GM18909 (cell line): Measurements from ENCODE around the gene ACBD3.
"Not testable (repeated sequence)": the region's sequence is repeated elsewhere in the genome, so short reads cannot be mapped to it uniquely, and the experiment has no call there.

Experiments used
- ATAC-seq: cut with Tn5 transposase; IDR thresholded peaks from one replicate; pipeline ENCODE4 v1.9.1; 2021; ENCODE audit warnings: mild to moderate bottlenecking; ENCODE audit not compliant: unreplicated experiment, poor library complexity

The ACBD3 gene

GRCh38 chr1:226202666-226203065 lies 16.1 kb upstream of the ACBD3 start:
- ATAC-seq = not testable (repeated sequence)

DNA sequence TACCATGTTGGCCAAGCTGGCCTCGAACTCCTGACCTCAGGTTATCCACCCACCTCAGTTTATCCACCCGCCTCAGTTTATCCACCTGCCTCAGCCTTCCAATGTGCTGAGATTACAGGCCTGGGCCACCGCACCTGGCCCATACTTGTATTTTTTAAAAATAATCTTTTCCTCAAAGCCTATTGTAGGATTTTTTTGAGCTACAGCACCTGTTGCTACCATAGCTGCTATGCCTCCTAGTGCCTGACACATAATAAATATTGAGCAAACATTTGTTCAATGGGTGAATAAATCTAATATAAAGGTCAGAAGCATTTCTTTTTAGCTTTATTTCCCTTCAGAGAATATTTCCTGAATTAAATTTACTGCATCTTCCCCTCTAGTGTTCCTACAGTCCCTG lies 15.7 kb upstream of the ACBD3 start:
- ATAC-seq = no peak

GRCh38 chr1:226201029-226201593 lies 14.6 kb upstream of the ACBD3 start:
- no peak for ATAC-seq

GRCh38 chr1:226199971-226200370 lies 13.4 kb upstream of the ACBD3 start:
- no peak for ATAC-seq

DNA sequence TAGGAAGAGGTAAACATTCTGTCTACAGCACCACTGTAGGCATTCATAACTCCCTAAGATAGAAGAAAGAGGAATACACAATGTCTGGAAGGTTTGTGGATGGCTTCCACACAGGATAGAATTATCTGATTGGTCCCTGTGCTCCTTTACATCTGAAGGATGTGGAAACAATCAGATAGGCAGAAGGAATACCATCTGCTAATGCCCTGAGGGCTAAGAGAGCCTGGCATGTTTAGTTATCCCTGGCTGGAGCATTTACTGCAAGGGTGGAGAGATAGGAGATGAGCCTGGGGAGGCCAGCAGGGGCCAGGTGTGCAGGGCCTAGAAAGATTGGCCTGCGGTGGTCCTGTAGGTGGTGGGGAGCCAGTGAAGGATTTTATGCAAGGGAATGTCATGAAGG lies 8.6 kb upstream of the ACBD3 start:
- no peak for ATAC-seq

DNA sequence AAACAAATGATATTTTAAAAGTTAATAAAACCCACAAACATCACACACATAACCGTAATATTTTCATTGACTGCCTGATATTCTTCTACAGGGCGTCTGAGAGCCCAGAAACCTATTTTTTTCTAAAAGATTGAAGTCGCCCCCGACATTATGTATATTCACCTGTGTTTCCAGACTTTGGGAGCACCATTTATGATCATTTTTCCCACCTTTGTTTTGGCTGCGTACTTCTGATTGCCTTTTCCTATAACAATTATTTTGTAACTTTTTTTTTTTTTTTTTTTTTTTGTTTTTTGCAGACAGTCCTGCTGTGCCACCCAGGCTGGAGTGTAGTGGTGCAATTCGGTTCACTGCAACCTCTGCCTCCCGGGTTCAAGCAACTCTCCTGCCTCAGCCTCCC lies 839 bp upstream of the ACBD3 start:
- no peak for ATAC-seq

- no peak for ATAC-seq
Observed at GRCh38 chr1:226187019-226187322, 430 bp upstream of the ACBD3 start.

GRCh38 chr1:226185141-226186036 lies 1.2 kb downstream of the ACBD3 start:
- no peak for ATAC-seq

- no peak for ATAC-seq
Observed at GRCh38 chr1:226181996-226182714, 4.4 kb downstream of the ACBD3 start.

DNA sequence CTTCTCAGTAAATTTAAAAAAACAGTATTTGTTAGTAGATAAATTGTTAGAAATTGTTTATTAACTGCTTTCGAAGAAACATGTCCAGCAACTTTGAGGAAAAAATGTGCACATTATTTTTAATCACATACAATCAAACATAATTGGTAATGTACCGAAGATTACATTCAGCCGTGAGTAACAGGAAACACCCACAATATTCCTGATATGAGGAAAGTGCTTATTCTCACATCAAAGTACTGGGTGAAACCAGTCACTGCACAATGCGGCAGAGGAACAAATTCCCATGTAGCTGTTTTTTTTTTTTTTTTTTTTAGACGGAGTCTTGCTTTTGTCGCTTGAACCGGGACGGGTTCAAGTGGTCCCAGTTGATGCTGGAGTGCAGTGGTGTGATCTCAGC lies 9.7 kb downstream of the ACBD3 start:
- ATAC-seq = no peak

DNA sequence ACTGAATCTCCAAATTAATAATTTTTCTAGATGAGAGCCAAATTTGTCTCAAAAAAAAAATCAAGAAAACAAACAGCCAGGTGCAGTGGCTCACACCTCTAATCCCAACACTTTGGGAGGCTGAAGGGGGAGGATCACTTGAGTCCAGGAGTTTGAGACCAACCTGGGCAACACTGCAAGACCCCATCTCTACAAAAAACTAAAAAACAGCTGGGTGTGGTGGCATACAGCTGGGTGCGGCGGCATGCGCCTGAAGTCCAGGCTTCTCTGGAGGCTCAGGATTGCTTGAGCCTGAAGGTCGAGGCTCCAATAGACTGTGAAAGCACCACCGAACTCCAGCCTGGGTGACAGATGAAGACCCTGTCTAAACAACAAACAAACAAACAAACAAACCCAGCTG lies 14.0 kb downstream of the ACBD3 start:
- no peak for ATAC-seq

GRCh38 chr1:226166341-226166740 lies 20.2 kb downstream of the ACBD3 start:
- no peak for ATAC-seq

DNA sequence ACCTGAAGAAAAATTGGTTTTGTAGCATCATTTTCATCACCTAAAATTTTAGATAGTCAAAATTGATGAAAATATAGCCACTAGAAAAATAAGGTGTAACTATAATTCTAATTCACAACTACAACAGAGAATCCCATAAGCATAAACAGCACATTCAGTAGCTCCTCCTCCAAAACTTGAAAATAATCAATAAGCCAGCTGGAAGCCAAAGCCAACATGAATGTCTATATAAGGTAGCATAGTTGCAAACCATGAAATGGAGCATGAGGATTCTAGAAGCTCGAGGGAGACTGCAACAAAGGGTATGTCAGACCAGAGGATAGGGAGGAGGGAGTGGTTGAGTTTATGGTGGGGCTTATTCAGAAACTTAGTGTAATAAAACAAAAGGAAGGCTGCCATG lies 22.4 kb downstream of the ACBD3 start:
- no peak for ATAC-seq

GRCh38 chr1:226162898-226163297 lies 23.6 kb downstream of the ACBD3 start:
- ATAC-seq = no peak

GRCh38 chr1:226158983-226159382 lies 27.6 kb downstream of the ACBD3 start:
- ATAC-seq = no peak

DNA sequence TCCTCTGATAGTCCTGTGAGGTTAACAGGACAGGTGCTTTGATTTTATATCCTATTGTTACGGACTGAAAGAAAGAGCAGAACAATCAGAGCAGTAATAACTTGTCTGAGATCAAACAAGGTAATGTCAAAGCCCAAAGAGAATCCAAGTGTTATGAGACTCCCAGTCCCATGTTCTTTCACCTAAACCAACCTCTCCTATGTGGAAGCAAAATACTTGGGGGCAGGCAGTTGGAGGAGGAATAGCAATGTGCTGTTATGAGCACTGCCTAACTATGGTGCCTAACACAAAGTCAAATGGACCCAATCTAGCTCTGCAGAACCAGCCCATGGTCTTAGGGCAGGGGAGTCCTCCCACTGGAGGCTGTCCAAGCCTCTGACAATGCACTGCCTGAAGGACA lies 28.1 kb downstream of the ACBD3 start:
- ATAC-seq = no peak

DNA sequence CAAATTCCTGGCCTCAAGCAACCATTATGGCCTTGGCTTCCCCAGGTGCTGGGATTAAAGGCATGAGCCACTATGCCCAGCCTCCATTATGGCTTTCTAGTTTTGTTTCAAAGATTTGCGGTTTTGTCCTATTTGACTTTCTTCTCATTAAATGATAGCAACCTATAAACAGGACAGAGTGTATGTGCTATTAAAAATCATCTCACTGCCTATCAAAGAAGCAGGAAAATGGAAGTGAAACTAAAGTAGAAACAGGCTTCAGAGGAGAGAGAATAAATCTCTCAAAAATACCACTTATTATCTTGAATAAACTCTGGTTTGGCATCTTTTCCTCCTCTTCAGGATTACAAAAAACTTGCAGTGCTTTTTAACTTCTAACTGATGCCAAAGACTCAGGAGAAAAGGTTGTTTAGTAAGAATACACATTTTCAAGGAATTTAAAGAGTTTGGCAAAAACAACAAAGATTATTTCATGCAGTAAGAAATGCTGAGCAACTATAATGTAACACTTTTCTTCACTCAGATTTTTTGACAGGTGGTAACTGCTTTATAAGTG lies 28.7 kb downstream of the ACBD3 start:
- ATAC-seq = no peak

DNA sequence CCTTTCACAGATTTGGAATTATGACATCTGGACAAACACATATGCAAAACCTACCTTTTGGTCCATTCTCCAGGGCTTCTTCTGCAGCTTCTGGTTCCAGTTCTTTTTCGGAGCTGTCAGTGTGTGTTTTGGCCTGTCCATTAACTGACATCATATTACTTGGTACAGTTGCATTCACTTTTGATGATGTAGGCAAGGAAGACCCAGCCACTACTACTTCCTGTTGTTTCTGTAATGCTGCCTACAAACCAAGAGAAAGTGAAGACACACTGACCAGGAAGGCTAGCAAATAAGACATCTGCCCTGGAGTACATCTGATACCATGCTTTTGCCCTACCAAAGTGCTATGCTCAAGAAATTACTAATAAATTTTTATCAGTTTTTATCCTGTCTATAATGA lies 31.9 kb downstream of the ACBD3 start:
- no peak for ATAC-seq

DNA sequence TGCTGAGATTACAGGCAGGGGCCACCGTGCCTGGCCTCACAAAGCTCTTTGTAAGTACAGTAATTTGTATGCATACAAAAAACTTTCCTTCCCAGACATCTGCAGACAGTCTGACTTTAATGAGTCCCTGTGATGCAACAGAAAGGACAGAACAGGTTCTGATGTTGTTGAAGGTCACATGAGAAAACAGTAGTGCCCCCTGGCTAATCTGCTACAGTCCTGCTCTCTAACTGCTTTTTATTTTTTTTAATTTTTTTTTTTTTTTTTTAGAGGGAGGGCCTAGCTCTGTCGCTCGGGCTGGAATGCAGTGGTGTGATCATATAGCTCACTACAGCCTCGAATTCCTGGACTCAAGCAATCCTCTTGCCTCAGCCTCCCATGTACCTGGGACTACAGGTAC lies 36.7 kb downstream of the ACBD3 start:
- ATAC-seq = no peak

DNA sequence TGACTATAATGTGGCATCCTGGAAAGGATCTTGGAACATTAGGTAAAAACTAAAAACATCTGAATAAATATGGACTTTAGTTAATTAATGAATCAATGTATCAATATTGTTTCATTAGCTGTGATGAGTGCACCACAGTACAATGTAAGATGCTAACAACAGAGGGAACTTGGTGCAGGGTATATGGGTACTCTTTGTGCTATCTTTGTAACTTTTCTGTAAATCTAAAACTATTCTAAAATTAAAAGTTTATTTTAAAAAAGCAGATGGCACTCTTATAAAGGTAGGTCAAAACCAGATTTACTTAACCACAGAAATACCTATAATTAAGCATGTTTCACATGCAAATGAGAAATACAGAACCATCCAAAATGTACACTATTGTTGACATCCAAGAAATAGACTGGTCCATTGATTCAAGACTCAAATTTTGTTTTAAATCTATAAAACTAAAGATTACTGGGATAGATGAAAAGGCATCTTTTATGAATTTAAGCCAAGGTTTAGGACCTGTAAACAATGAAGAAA lies 38.4 kb downstream of the ACBD3 start:
- ATAC-seq = no peak

GRCh38 chr1:226144045-226144444 lies 42.5 kb downstream of the ACBD3 start:
- ATAC-seq = no peak
